HTERT RPE-1 (cell line): ENCODE measurements around the gene AAMDC.
"Not testable (repeated sequence)": the region's sequence is repeated elsewhere in the genome, so short reads cannot be mapped to it uniquely, and the experiment has no call there.

ENCODE experiments used
- in situ Hi-C: fragments of 300-500 bp; cut with MboI; formaldehyde crosslinking; loops from 4 replicates; pipeline ENCODE4 v1.14.3; 2020; ENCODE audit warnings: low sequenced_read_pairs

The AAMDC gene

GRCh38 chr11:77819921-77820564 is 901 bp upstream of the AAMDC start:
- in situ Hi-C loops = no loop called here

GRCh38 chr11:77821349-77821851 is 456 bp downstream of the AAMDC start:
- in situ Hi-C loops = no loop called here

- in situ Hi-C loops = not testable (repeated sequence)
Observed at GRCh38 chr11:77822126-77822525, 1.2 kb downstream of the AAMDC start.

- in situ Hi-C loops = no loop called here
Observed at GRCh38 chr11:77823775-77824174, 2.8 kb downstream of the AAMDC start.

GRCh38 chr11:77828926-77829325 is 8.0 kb downstream of the AAMDC start:
- in situ Hi-C loops = no loop called here

GRCh38 chr11:77833302-77833701 is 12.4 kb downstream of the AAMDC start:
- in situ Hi-C loops = no loop called here

GRCh38 chr11:77842441-77843121 is 21.6 kb downstream of the AAMDC start:
- in situ Hi-C loops = no loop called here

- in situ Hi-C loops = not testable (repeated sequence)
Observed at GRCh38 chr11:77843700-77844099, 22.8 kb downstream of the AAMDC start.

- in situ Hi-C loops = no loop called here
Observed at GRCh38 chr11:77851503-77851902, 30.6 kb downstream of the AAMDC start.

GRCh38 chr11:77854838-77855237 is 33.9 kb downstream of the AAMDC start:
- in situ Hi-C loops = no loop called here

GRCh38 chr11:77857906-77858457 is 37.0 kb downstream of the AAMDC start:
- in situ Hi-C loops = not testable (repeated sequence)

GRCh38 chr11:77861444-77861843 is 40.5 kb downstream of the AAMDC start:
- in situ Hi-C loops = not testable (repeated sequence)

GRCh38 chr11:77865805-77866204 is 44.9 kb downstream of the AAMDC start:
- in situ Hi-C loops = no loop called here

GRCh38 chr11:77866336-77866735 is 45.4 kb downstream of the AAMDC start:
- in situ Hi-C loops = no loop called here

GRCh38 chr11:77868744-77869143 is 47.8 kb downstream of the AAMDC start:
- in situ Hi-C loops = no loop called here

GRCh38 chr11:77871855-77872254 is 50.9 kb downstream of the AAMDC start:
- in situ Hi-C loops = no loop called here

GRCh38 chr11:77873345-77873744 is 52.4 kb downstream of the AAMDC start:
- in situ Hi-C loops = no loop called here

- in situ Hi-C loops = no loop called here
Observed at GRCh38 chr11:77874206-77874605, 53.3 kb downstream of the AAMDC start.

GRCh38 chr11:77876045-77876444 is 55.1 kb downstream of the AAMDC start:
- in situ Hi-C loops = no loop called here

- in situ Hi-C loops = not testable (repeated sequence)
Observed at GRCh38 chr11:77878247-77878646, 57.3 kb downstream of the AAMDC start.

GRCh38 chr11:77879218-77879617 is 58.3 kb downstream of the AAMDC start:
- in situ Hi-C loops = no loop called here

GRCh38 chr11:77882396-77882795 is 61.5 kb downstream of the AAMDC start:
- in situ Hi-C loops = no loop called here
